Endodermal cell (in vitro differentiated cells): ENCODE results near the gene CRYGB. TPM values are rescaled to one million over a fixed set of nuclear protein-coding genes. Genes with fewer than 3 reads are reported as not detected.

Experiments
- DNase-seq: peaks from one replicate; pipeline ENCODE4 v3.0.0-alpha.2; 2017
- H3K27ac ChIP-seq: 2 replicates; pipeline ENCODE4 v1.5.1; 2013; ENCODE audit warnings: mild to moderate bottlenecking, low read depth, low read length, moderate library complexity
- H3K27me3 ChIP-seq: 2 replicates; pipeline ENCODE4 v1.6.1; 2013; ENCODE audit warnings: mild to moderate bottlenecking, low read length, moderate library complexity; ENCODE audit not compliant: insufficient read depth, control insufficient read depth, poor library complexity, severe bottlenecking
- H3K36me3 ChIP-seq: 2 replicates; pipeline ENCODE4 v1.7.0; 2013; ENCODE audit warnings: mild to moderate bottlenecking, low read length, moderate library complexity; ENCODE audit not compliant: control insufficient read depth, insufficient read depth
- H3K4me1 ChIP-seq: one replicate; pipeline ENCODE4 v1.7.0; 2013; ENCODE audit warnings: low read length; ENCODE audit not compliant: control insufficient read depth, insufficient read depth
- H3K4me3 ChIP-seq: 2 replicates; pipeline ENCODE4 v1.5.1; 2013; ENCODE audit warnings: mild to moderate bottlenecking, low read length, moderate library complexity
- H3K9ac ChIP-seq: 2 replicates; pipeline ENCODE4 v1.6.1; 2013; ENCODE audit warnings: mild to moderate bottlenecking, low read length, moderate library complexity; ENCODE audit not compliant: poor library complexity, severe bottlenecking; ENCODE audit errors: extremely low read depth
- H3K9me3 ChIP-seq: 2 replicates; pipeline ENCODE4 v1.6.1; 2013; ENCODE audit warnings: mild to moderate bottlenecking, low read length, moderate library complexity; ENCODE audit not compliant: control insufficient read depth
- H3K27ac Mint-ChIP-seq: 2 replicates; pipeline ENCODE4 v1.8.0; 2020; ENCODE audit warnings: mixed read lengths
- H3K27me3 Mint-ChIP-seq: 2 replicates; pipeline ENCODE4 v1.8.0; 2021; ENCODE audit warnings: mild to moderate bottlenecking, mixed read lengths; ENCODE audit not compliant: insufficient read depth
- H3K36me3 Mint-ChIP-seq: 2 replicates; pipeline ENCODE4 v1.8.0; 2020; ENCODE audit warnings: low read depth, mixed read lengths
- H3K4me1 Mint-ChIP-seq: 2 replicates; pipeline ENCODE4 v1.8.0; 2020; ENCODE audit warnings: mixed read lengths
- H3K4me3 Mint-ChIP-seq: 2 replicates; pipeline ENCODE4 v1.8.0; 2020; ENCODE audit warnings: mild to moderate bottlenecking, moderate library complexity, mixed read lengths
- H3K9me3 Mint-ChIP-seq: 2 replicates; pipeline ENCODE4 v1.8.0; 2020; ENCODE audit warnings: mild to moderate bottlenecking, mixed read lengths
- WGBS, 2 experiments: methylation state at CpG; one replicate each; pipeline versions ENCODE4 v1.1.5 to v1.1.7; 2013; ENCODE audit warnings: missing lambda C conversion rate in 2 of 2, mixed read lengths in 1 of 2; ENCODE audit not compliant: insufficient coverage in 1 of 2, insufficient read length in 1 of 2; 5-methylcytosine and 5-hydroxymethylcytosine counted together
- long read RNA-seq, 4 experiments: library from polyadenylated mRNA in 2 of 4; library from RNA in 1 of 4; library from capped mRNA in 1 of 4; stranded (forward) in 3 of 4; unstranded in 1 of 4; transcript quantifications; one replicate each; pipeline ENCODE4 v2.0.0, GENCODE V29; 2020 to 2021; ENCODE audit warnings: inconsistent platforms in 1 of 4
- polyA plus RNA-seq, 2 experiments: library from polyadenylated mRNA; stranded (reverse); fragments of 50-300 nt; gene quantifications; one replicate each; pipeline ENCODE4 v1.2.3, GENCODE V29; 2013
- total RNA-seq, 2 donors: library from RNA; stranded (reverse); fragmentation: NEBNext Ultra II Directional in 1 of 2; extraction: Animal tissue kit (Norgen Biotek cat#: 25700) in 1 of 2; gene quantifications; 2 replicates in 1 of 2; 3 replicates in 1 of 2; pipeline ENCODE4 v1.2.1, GENCODE V29; 2021
- TF ChIP-seq, protein P1 (sequence below): fragments of 200-600 bp; sonication (generic); conservative IDR thresholded peaks from 2 replicates; pipeline ENCODE4 v1.5.0; 2021; ENCODE audit warnings: antibody characterized with exemption, mild to moderate bottlenecking

CRYGB gene, protein sequence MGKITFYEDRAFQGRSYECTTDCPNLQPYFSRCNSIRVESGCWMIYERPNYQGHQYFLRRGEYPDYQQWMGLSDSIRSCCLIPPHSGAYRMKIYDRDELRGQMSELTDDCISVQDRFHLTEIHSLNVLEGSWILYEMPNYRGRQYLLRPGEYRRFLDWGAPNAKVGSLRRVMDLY
- total RNA-seq: under 1 TPM in 1 of 2 donors, not detected in 1; 0.46 TPM
- polyA plus RNA-seq (2013, experiment 1 of 2): not detected
- not detected for polyA plus RNA-seq (2013, experiment 2 of 2)
- long read RNA-seq, experiment 1: 0 reads
- long read RNA-seq, experiment 2: 0 reads
- long read RNA-seq, experiment 3: 0 reads
- long read RNA-seq, experiment 4: 0 reads

DNA sequence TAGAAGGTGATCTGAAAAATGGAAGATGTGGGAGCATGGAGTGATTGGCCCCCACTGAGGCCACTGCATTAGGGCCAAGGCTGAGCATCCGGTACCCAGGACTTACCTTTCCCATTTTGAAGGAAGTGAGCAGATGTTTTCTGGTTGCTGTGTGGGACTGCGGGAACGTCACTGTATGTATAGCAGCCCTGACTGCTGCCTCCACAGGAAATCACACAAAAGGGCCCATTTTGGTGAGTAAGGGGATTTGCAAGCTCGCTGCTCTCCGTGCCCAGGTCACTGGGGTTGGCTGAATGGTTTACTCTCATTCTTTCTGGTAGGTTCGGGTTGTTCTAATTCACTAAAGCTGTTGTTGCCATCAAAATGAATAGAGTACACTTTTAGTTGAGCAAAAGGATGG, at the start of gene CRYGB:
TSS of gene CRYGB (minus strand) at position 153 of the 400 bp plus-strand sequence. CDS start at position 115, 38 bp downstream.
- TF ChIP-seq, protein P1, sequence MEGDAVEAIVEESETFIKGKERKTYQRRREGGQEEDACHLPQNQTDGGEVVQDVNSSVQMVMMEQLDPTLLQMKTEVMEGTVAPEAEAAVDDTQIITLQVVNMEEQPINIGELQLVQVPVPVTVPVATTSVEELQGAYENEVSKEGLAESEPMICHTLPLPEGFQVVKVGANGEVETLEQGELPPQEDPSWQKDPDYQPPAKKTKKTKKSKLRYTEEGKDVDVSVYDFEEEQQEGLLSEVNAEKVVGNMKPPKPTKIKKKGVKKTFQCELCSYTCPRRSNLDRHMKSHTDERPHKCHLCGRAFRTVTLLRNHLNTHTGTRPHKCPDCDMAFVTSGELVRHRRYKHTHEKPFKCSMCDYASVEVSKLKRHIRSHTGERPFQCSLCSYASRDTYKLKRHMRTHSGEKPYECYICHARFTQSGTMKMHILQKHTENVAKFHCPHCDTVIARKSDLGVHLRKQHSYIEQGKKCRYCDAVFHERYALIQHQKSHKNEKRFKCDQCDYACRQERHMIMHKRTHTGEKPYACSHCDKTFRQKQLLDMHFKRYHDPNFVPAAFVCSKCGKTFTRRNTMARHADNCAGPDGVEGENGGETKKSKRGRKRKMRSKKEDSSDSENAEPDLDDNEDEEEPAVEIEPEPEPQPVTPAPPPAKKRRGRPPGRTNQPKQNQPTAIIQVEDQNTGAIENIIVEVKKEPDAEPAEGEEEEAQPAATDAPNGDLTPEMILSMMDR: no peak
- Histone ChIP-seq H3K36me3 (no peaks in the 10 kb centered on the region), H3K4me1 (peaks cover 5% of the 10 kb centered on the region), H3K27ac (no peak within 1 kb of the TSS), H3K9me3 (peaks cover 24% of the 10 kb centered on the region), H3K27me3 (no peaks in the 10 kb centered on the region), H3K9ac (no peak within 1 kb of the TSS), H3K4me3 (no peak within 1 kb of the TSS)
- Mint-ChIP-seq H3K4me3 (no peak within 1 kb of the TSS), H3K4me1 (peaks cover 28% of the 10 kb centered on the region), H3K36me3 (peaks cover 3% of the 10 kb centered on the region), H3K27me3 (peaks cover 2% of the 10 kb centered on the region), H3K27ac (peak within 1 kb of the TSS; percentile 56), H3K9me3 (peaks cover 28% of the 10 kb centered on the region)
- peak; percentile 59 for DNase-seq
- 75 to 79% methylated on average over 5 to 6 of the region's 6 CpGs for WGBS, 2 experiments

GRCh38 chr2:208195531-208195930, 49.6 kb upstream of the CRYGB start:
- Histone ChIP-seq H3K36me3 (no peaks in the 10 kb centered on the region), H3K4me3 (no peak overlapping the region), H3K4me1 (peaks cover 3% of the 10 kb centered on the region), H3K27me3 (no peaks in the 10 kb centered on the region), H3K9me3 (no peaks in the 10 kb centered on the region), H3K9ac (no peak overlapping the region), H3K27ac (no peak overlapping the region)
- TF ChIP-seq, protein P1: no peak
- no peak for DNase-seq
- Mint-ChIP-seq H3K4me3 (no peak overlapping the region), H3K36me3 (no peaks in the 10 kb centered on the region), H3K9me3 (peaks cover 2% of the 10 kb centered on the region), H3K27me3 (no peaks in the 10 kb centered on the region), H3K4me1 (peaks cover 33% of the 10 kb centered on the region), H3K27ac (no peak overlapping the region)
- WGBS, 2 experiments: 94 to 100% methylated on average over 1 to 3 of the region's 3 CpGs

GRCh38 chr2:208192611-208193236, 46.8 kb upstream of the CRYGB start:
- H3K4me1 ChIP-seq: peaks cover 4% of the 10 kb centered on the region
- peaks cover 2% of the 10 kb centered on the region for H3K9me3 Mint-ChIP-seq
- H3K4me3 ChIP-seq: no peak overlapping the region
- peaks cover 27% of the 10 kb centered on the region for H3K4me1 Mint-ChIP-seq
- 92 to 100% methylated on average over 3 to 8 of the region's 8 CpGs for WGBS, 2 experiments
- H3K27ac ChIP-seq: no peak overlapping the region
- no peak overlapping the region for H3K9ac ChIP-seq
- TF ChIP-seq, protein P1: no peak
- H3K4me3 Mint-ChIP-seq: no peak overlapping the region
- no peak overlapping the region for H3K27ac Mint-ChIP-seq
- no peaks in the 10 kb centered on the region for H3K9me3 ChIP-seq
- H3K27me3 ChIP-seq: no peaks in the 10 kb centered on the region
- DNase-seq: no peak
- H3K36me3 ChIP-seq: no peaks in the 10 kb centered on the region
- H3K36me3 Mint-ChIP-seq: no peaks in the 10 kb centered on the region
- no peaks in the 10 kb centered on the region for H3K27me3 Mint-ChIP-seq
